Motor neuron (in vitro differentiated cells): ENCODE results near the gene PPP1R9B. TPM values are rescaled to one million over a fixed set of nuclear protein-coding genes. Genes with fewer than 3 reads are reported as not detected.

Source experiments
- ATAC-seq, 8 experiments: fragments of 200-7000 bp; cut with Tn5 transposase; replicated peaks in 6 of 8; 2 replicates each; pipeline ENCODE4 v1.8.0; 2021; ENCODE audit warnings: mild to moderate bottlenecking in 8 of 8, moderate library complexity in 8 of 8
- H3K27ac ChIP-seq, 2 donors: fragments of 250-450 bp; sonication (Bioruptor Pico); 2 replicates each; pipeline ENCODE4 v1.9.0; 2021; ENCODE audit warnings: antibody characterized with exemption in 2 of 2, mild to moderate bottlenecking in 2 of 2, moderate library complexity in 1 of 2
- H3K4me1 ChIP-seq, 2 donors: fragments of 250-450 bp; sonication (Bioruptor Pico); replicated peaks in 1 of 2; 2 replicates each; pipeline ENCODE4 v1.6.1; 2021; ENCODE audit warnings: antibody characterized with exemption in 2 of 2, mild to moderate bottlenecking in 2 of 2, moderate library complexity in 1 of 2
- H3K4me3 ChIP-seq, 5 donors: fragments of 250-450 bp; sonication (Bioruptor Pico); 2 replicates each; pipeline ENCODE4 v1.9.0; 2021; ENCODE audit warnings: antibody characterized with exemption in 5 of 5, mild to moderate bottlenecking in 5 of 5, moderate library complexity in 4 of 5
- WGBS, 10 experiments: fragments of 450-650 bp; shearing (Covaris generic); methylation state at CpG; one replicate each; pipeline ENCODE4 v1.0.0; 2022; 5-methylcytosine and 5-hydroxymethylcytosine counted together
- in situ Hi-C, 9 experiments: fragments of 400-800 bp; cut with MboI; loops; one replicate each; pipeline ENCODE4 v1.15.0; 2021; ENCODE audit warnings: low sequenced_read_pairs in 9 of 9, low pct_unique_long_range_greater_than_20kb in 2 of 9; ENCODE audit not compliant: unreplicated experiment in 9 of 9
- total RNA-seq, 8 experiments: library from RNA; unstranded; fragments of 300-600 nt; gene quantifications; 2 replicates each; pipeline versions ENCODE4 v1.2.3 to v1.2.4, GENCODE V29; 2022

Gene PPP1R9B
- total RNA-seq, 8 experiments from 2014 or later = 19.7 to 43.3 (median 29.6) TPM

DNA sequence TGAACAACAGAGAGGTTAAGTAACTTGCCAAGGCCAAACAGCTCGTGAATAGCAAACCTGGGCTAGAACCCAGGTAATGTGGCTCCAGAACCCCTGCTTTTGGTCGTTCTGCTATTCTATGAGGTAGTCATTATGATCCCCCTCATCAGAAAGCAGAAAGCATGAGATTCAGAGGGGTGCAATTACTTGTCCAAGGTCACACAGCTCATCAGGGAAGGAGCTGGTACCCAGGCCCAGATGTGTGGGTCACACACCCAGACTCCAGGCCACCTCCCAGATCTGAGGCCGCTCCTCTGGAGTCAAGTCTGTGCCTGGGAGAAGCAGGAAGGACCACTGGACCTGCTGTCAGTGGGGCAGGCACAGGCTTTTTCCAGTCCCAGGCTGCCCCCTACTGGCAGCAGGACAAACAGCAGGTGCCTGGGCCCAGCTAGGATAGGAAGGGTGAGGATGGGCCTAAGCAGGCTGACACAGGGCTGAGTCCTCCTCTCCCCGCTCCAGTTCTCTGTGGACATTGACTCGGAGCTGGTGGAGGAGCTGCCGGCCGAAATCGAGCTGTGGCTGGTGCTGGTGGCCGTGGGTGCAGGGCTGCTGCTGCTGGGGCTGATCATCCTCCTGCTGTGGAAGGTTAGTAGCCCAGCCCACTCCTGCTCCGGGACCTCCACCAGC, 63.1 kb downstream of the PPP1R9B start:
- Histone ChIP-seq H3K27ac (no peak overlapping the region), H3K4me1 (no peaks in the 10 kb centered on the region), H3K4me3 (no peak overlapping the region)
- in situ Hi-C loops = loop anchor here in 2 of 9 experiments (10.0 kb wide), 1 partner anchor 63 kb away; no protein-coding TSS in a partner anchor
- peak; percentile 65 to 100 (median 76) for ATAC-seq
- 17 to 69% (median 52%) methylated on average over 1 to 2 of the region's 10 CpGs; no CpG with 5 or more reads in 2 of the 10 experiments for WGBS, 10 experiments

Other genes starting within 250 kb of the PPP1R9B start
- gene DLX4, start 181.5 kb downstream of the PPP1R9B start, total RNA-seq = 1 to 10 TPM in 4 of 8 experiments, under 1 TPM in 2, not detected in 2; 0.46 to 2.6 (median 1.3) TPM
- gene DLX3, start 155.5 kb downstream of the PPP1R9B start, total RNA-seq = under 1 TPM in 7 of 8 experiments, not detected in 1; 0.07 to 0.52 (median 0.21) TPM
- gene ITGA3, start 94.6 kb downstream of the PPP1R9B start, total RNA-seq = 10 to 100 TPM in 1 of 8 experiments, 1 to 10 TPM in 7; 2.9 to 72.8 (median 9.1) TPM
- 10 to 100 TPM in 4 of 8 experiments, 1 to 10 TPM in 4; 7.1 to 53.4 (median 10.7) TPM for gene PDK2, start 55.3 kb downstream of the PPP1R9B start, total RNA-seq
- gene SAMD14, start 20.5 kb downstream of the PPP1R9B start, total RNA-seq = 10 to 100 TPM in 5 of 8 experiments, 1 to 10 TPM in 3; 2.1 to 19.4 (median 10.8) TPM
- gene SGCA, start 15.3 kb upstream of the PPP1R9B start, total RNA-seq = 1 to 10 TPM in 3 of 8 experiments, under 1 TPM in 3, not detected in 2; 0.22 to 3.4 (median 1.1) TPM
- gene COL1A1, start 51.0 kb upstream of the PPP1R9B start, total RNA-seq = 100 to 1,000 TPM in 1 of 8 experiments, 10 to 100 TPM in 2, 1 to 10 TPM in 2, under 1 TPM in 3; 0.54 to 614 (median 7.1) TPM
- under 1 TPM in 5 of 8 experiments, not detected in 3; 0.18 to 0.64 (median 0.38) TPM for gene TMEM92, start 123.8 kb upstream of the PPP1R9B start, total RNA-seq
- gene XYLT2, start 195.4 kb upstream of the PPP1R9B start, total RNA-seq = 10 to 100 TPM in 5 of 8 experiments, 1 to 10 TPM in 3; 8.3 to 25.8 (median 10.9) TPM
- 100 to 1,000 TPM in 3 of 8 experiments, 10 to 100 TPM in 5; 54.3 to 138 (median 94.4) TPM for gene MRPL27, start 222.5 kb upstream of the PPP1R9B start, total RNA-seq
- 10 to 100 TPM in 2 of 8 experiments, 1 to 10 TPM in 5, under 1 TPM in 1; 0.66 to 14.5 (median 5.7) TPM for gene EME1, start 222.6 kb upstream of the PPP1R9B start, total RNA-seq
- gene LRRC59, start 246.8 kb upstream of the PPP1R9B start, total RNA-seq = 100 to 1,000 TPM in 3 of 8 experiments, 10 to 100 TPM in 5; 44.5 to 143 (median 74.3) TPM